Small intestine (tissue), 7 donors: ENCODE data around the gene CORO7. TPM values are rescaled to one million over a fixed set of nuclear protein-coding genes. Genes with fewer than 3 reads are reported as not detected.
A peak's percentile ranks its signal among the peaks of the same experiment; 100 is the strongest.

ENCODE experiments used
- DNase-seq, 2 donors: peaks; one replicate each; pipeline versions ENCODE4 v3.0.0 to v3.0.0-alpha.2; 2013
- FAIRE-seq: peaks from 2 replicates; lab custom pipeline; 2012; peaks lifted over from hg19 to GRCh38; lab: Jason Lieb, UNC
- H3K27ac ChIP-seq, 3 donors: one replicate each; pipeline ENCODE4 v1.5.1; 2013; ENCODE audit warnings: low read length in 2 of 3, mild to moderate bottlenecking in 2 of 3, control low read depth in 1 of 3, inconsistent platforms in 1 of 3, low read depth in 1 of 3, moderate library complexity in 1 of 3
- H3K27me3 ChIP-seq, 3 donors: one replicate each; pipeline ENCODE4 v1.6.1; 2013; ENCODE audit warnings: low read length in 3 of 3, inconsistent platforms in 1 of 3; ENCODE audit not compliant: control insufficient read depth in 3 of 3, insufficient read depth in 3 of 3
- H3K36me3 ChIP-seq, 3 donors: one replicate each; pipeline ENCODE4 v1.6.1; 2013; ENCODE audit warnings: low read length in 3 of 3, inconsistent platforms in 1 of 3, low read depth in 1 of 3, mild to moderate bottlenecking in 1 of 3, moderate library complexity in 1 of 3; ENCODE audit not compliant: control insufficient read depth in 3 of 3, insufficient read depth in 2 of 3
- H3K4me1 ChIP-seq, 3 donors: one replicate each; pipeline ENCODE4 v1.6.1; 2013; ENCODE audit warnings: low read length in 2 of 3, inconsistent platforms in 1 of 3, low read depth in 1 of 3, mild to moderate bottlenecking in 1 of 3, moderate library complexity in 1 of 3; ENCODE audit not compliant: control insufficient read depth in 3 of 3, insufficient read depth in 2 of 3
- H3K4me3 ChIP-seq, 3 donors: one replicate each; pipeline ENCODE4 v1.5.1; 2013; ENCODE audit warnings: low read length in 3 of 3, control low read depth in 1 of 3, inconsistent platforms in 1 of 3, low read depth in 1 of 3, mild to moderate bottlenecking in 1 of 3, moderate library complexity in 1 of 3
- H3K9me3 ChIP-seq, 2 donors: one replicate each; pipeline ENCODE4 v1.6.1; 2013; ENCODE audit warnings: low read depth in 1 of 2, low read length in 1 of 2; ENCODE audit not compliant: control insufficient read depth in 2 of 2, insufficient read depth in 1 of 2
- WGBS, 3 donors: extraction: QIAGEN DNeasy Blood & Tissue Kit; methylation state at CpG; one replicate each; pipeline ENCODE4 v1.1.7; 2013; 5-methylcytosine and 5-hydroxymethylcytosine counted together
- polyA plus RNA-seq, 4 donors: library from polyadenylated mRNA; stranded (reverse) in 3 of 4; unstranded in 1 of 4; fragments of 200-250 nt in 3 of 4; fragments of 120-200 nt in 1 of 4; gene quantifications; one replicate each; pipeline versions ENCODE4 v1.2.1 to v1.2.3, GENCODE V29; 2013
- donor health status: healthy with polysubstance abuse.
- donor health status: control.
- donor health status: control.
- donor health status: Bipolar disorder and iron deficiency.
- donor health status: healthy.

The CORO7 gene
- polyA plus RNA-seq, 4 donors, result 27.3 to 49.2 (median 41.6) TPM

DNA sequence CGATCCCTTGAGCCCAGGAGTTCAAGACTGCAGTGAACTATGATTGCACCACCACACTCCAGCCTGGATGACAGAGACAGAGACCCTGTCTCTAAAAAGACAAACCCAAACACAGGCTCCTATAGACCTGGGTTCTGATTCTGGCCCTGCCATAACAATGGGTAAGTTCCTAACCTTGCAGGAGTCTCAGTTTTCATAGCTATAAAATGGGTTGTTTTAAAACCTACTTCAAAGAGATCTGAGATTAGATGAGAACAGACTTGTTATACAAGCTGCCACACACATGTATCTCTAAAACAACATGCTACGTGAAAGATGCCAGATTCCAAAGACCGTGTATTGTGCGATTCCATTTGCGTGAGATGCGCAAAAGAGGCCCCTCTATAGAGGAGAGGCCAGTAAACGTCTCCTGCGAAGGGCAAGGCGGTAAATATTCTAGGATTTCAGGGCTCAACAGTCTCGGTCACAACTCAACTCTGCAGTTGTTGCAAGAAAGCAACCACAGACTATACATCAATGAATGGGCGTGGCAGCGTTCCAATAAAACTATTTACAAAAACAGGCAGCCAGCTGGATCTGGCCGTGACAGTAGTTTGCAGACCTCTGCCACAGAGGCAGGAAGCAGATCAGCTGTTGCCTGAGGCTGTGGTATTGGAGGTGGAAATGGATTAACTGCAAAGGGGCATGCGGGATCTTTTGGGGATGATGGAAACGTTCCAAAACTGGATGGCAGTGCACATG is 5.9 kb downstream of the CORO7 start:
- DNase-seq (peak in 1 of 2 donors; percentile 56), FAIRE-seq (no peak)
- WGBS, 3 donors, result 60 to 81% (median 79%) methylated on average over 15 of the region's 15 CpGs
- Histone ChIP-seq H3K36me3 (peaks cover 9 to 84% (median 17%) of the 10 kb centered on the region in 3 donors), H3K27ac (peak overlapping the region in 2 of 3 donors; percentile 45 to 85), H3K4me1 (peaks cover 2 to 9% (median 3%) of the 10 kb centered on the region in 3 donors), H3K9me3 (no peaks in the 10 kb centered on the region), H3K27me3 (no peaks in the 10 kb centered on the region), H3K4me3 (no peak overlapping the region)

DNA sequence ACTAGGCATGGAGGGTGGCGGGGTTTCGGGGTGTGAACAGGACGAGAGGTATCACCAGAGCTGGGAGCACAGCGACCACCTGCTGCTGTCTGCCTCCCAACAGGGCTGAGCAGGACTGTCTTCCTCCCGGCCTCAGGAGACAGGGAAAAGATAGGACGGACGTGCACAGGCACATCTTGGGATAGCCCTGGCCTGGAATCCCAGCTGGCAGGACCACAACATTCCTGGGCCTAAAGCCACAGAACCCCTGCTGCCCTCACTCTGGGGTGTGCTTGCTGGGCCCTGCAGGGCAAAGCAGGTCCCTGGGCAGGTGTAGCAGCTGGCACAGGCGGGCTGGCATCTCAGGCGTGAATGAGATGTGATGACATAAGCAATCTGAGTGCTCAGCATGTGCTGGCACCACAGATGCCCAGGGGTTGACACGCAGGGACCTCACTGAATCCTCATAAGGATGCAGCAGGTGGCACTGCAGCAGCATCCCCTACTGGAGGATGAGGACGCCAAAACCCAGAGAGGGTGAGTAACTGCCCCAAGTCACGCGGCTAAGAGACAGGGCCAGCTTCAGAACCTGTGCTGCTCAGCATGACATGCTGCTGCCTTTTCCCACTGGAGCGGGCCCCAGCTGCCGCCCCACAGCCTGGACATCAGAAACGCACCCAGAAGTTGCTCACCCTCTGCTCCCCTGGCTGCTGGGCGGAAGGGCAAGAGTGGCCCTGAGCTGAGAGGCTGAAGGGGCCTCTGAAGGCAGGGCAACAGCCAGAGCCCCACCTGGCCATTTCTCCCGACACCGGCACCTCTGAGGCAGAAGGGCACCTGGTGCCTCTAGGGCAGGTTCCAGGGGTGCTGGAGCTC is 7.1 kb downstream of the CORO7 start:
- H3K9me3 ChIP-seq, result no peaks in the 10 kb centered on the region
- H3K27ac ChIP-seq, result no peak overlapping the region
- WGBS, 3 donors, result 88 to 93% (median 93%) methylated on average over 19 of the region's 19 CpGs
- no peaks in the 10 kb centered on the region for H3K27me3 ChIP-seq
- no peaks in the 10 kb centered on the region for H3K4me1 ChIP-seq
- H3K36me3 ChIP-seq, result peaks cover 16 to 93% (median 19%) of the 10 kb centered on the region in 3 donors
- FAIRE-seq (no peak), DNase-seq (peak in 1 of 2 donors; percentile 0)
- no peak overlapping the region for H3K4me3 ChIP-seq

DNA sequence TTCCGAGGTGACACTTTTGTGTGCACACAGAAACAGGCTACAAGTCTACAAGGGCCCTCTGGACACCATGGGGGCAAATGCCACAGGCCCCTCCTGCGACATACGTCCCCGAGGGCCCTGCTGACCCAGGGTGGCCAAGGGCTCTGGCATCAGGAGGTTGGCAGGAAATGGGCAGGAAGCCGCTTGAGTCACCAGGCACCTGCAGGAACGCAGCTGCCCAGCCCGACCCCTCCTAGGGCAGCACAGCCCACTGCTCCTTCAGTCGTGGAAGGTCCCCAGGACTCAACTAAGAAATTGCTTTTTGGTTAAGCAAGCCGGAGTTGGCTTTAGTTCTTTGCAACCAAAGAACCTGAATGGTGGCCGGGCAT is 8.1 kb downstream of the CORO7 start:
- DNase-seq (no peak), FAIRE-seq (no peak)
- H3K27me3 ChIP-seq, result no peaks in the 10 kb centered on the region
- no peaks in the 10 kb centered on the region for H3K4me1 ChIP-seq
- no peaks in the 10 kb centered on the region for H3K9me3 ChIP-seq
- no peak overlapping the region for H3K4me3 ChIP-seq
- H3K27ac ChIP-seq, result no peak overlapping the region
- H3K36me3 ChIP-seq, result peaks cover 16 to 96% (median 19%) of the 10 kb centered on the region in 3 donors
- 87 to 92% (median 92%) methylated on average over 9 to 10 of the region's 10 CpGs for WGBS, 3 donors

DNA sequence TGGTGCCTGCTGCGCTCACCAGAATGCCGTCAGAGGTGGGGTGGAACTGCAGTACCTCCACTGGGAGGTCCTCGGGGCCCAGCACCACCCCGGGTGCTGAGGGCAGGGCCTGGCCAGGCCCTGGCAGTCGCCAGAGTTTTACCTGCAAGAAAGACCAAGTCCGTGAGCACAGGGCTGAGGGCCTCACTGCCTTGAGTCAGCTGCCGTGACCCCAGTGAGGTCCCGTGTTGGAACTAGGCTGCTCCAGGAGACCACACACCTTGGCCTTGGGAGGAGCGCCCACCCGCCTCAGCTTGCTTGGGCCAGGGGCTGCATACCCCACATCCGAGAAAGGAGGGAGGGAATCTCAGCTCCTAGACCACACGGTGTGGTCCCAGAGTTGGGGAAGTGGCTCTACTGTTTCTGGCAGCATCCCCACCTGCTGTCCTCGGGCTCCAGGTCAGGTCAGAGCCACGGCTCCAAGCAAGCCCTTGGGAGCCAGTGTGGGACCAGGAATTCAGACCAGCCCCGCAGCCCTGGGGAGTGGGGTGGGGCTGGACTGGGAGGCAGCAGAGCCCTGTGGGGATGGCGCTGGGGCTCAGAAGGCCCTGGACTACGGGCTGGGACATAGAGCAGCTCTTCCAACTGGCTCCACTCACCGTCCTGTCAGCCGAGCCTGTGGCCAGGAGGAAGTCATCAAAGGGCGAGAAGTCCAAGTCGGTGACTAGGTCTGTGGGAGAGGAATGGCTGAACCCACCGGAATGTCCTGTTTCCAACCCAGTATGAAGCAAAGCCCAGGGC is 8.7 kb downstream of the CORO7 start:
- FAIRE-seq (no peak), DNase-seq (peak in 1 of 2 donors; percentile 0)
- Histone ChIP-seq H3K4me1 (no peaks in the 10 kb centered on the region), H3K27ac (no peak overlapping the region), H3K36me3 (peaks cover 16 to 96% (median 22%) of the 10 kb centered on the region in 3 donors), H3K9me3 (no peaks in the 10 kb centered on the region), H3K27me3 (no peaks in the 10 kb centered on the region), H3K4me3 (no peak overlapping the region)
- 85 to 93% (median 87%) methylated on average over 20 to 22 of the region's 22 CpGs for WGBS, 3 donors

DNA sequence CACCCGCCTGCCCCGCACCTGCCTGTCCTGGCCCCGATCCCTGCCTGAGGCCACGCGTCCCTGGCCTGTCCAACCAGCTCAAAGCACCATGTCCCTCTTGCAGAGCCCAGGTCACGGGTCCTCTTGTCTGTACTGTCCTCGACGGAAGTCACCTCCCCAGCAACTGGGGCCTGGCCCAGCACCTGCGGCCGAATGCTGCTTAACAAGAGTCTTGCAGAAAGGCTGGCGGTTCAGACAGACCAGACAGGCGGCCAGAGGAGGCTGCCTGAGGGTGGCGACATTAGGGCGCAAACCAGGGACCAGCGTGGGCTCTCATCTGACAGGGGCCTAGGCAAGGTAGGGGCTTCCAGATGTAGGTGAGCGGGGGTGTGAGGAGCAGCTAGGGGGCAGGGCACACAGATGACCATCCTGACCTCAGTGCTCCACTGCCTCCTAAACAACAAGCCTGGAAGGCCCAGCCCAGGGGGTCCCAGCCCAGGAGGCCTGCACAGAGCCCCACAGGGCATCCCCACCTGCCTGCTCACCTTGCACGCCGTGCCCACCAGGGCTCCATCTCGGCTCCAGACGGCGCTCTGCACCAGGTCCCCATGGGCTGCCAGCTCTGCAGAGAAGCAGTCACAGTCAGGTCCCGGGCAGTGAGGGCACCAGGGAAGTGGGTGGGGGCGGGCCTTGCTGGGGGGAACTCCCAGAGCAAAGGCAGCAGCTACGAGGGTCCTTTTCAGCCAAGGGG is 11.3 kb downstream of the CORO7 start:
- DNase-seq (no peak), FAIRE-seq (no peak)
- Histone ChIP-seq H3K4me1 (peaks cover 0 to 4% (median 0%) of the 10 kb centered on the region in 3 donors), H3K27me3 (no peaks in the 10 kb centered on the region), H3K9me3 (no peaks in the 10 kb centered on the region), H3K4me3 (no peak overlapping the region), H3K27ac (no peak overlapping the region), H3K36me3 (peaks cover 16 to 96% (median 22%) of the 10 kb centered on the region in 3 donors)
- 89 to 93% (median 91%) methylated on average over 23 to 24 of the region's 24 CpGs for WGBS, 3 donors

DNA sequence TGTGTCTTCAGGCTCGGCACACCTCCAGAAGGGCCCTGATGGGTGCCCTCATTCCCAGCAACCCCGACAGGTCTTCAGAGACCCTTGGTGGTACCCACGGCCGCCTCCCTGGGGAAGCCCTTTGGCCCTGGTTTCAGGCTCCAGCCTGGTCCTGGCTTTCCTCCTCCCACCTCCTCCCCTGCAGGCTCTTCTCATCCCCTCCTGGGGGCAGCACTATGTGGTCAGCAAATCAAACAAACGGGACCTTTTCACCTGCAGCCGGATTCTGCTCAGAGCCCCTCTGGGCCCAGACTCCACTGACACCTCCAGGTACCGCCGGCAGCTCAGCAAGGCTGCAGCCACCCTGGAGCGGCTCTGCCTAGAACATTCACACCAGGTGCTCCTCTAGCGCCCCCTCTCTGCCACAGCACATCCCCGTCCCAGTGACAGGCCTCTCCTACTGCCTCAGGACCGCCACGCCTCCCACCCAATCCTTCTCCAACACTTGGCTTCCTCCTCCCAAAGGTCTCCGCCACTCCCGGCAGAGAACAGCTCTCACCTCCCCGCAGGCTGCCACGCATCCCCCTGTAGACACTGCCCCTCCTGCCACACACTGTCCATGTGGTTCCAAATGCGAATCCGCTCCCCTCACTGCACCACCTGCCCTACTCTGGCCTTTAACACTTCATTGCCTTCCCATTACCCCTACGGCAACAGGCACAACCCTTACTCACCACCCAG is 12.0 kb downstream of the CORO7 start:
- WGBS, 3 donors, result 77 to 79% (median 79%) methylated on average over 20 of the region's 20 CpGs
- Histone ChIP-seq H3K27ac (no peak overlapping the region), H3K9me3 (no peaks in the 10 kb centered on the region), H3K36me3 (peaks cover 16 to 92% (median 22%) of the 10 kb centered on the region in 3 donors), H3K27me3 (no peaks in the 10 kb centered on the region), H3K4me3 (no peak overlapping the region), H3K4me1 (peaks cover 0 to 4% (median 0%) of the 10 kb centered on the region in 3 donors)
- DNase-seq (peak in 1 of 2 donors; percentile 54), FAIRE-seq (no peak)

DNA sequence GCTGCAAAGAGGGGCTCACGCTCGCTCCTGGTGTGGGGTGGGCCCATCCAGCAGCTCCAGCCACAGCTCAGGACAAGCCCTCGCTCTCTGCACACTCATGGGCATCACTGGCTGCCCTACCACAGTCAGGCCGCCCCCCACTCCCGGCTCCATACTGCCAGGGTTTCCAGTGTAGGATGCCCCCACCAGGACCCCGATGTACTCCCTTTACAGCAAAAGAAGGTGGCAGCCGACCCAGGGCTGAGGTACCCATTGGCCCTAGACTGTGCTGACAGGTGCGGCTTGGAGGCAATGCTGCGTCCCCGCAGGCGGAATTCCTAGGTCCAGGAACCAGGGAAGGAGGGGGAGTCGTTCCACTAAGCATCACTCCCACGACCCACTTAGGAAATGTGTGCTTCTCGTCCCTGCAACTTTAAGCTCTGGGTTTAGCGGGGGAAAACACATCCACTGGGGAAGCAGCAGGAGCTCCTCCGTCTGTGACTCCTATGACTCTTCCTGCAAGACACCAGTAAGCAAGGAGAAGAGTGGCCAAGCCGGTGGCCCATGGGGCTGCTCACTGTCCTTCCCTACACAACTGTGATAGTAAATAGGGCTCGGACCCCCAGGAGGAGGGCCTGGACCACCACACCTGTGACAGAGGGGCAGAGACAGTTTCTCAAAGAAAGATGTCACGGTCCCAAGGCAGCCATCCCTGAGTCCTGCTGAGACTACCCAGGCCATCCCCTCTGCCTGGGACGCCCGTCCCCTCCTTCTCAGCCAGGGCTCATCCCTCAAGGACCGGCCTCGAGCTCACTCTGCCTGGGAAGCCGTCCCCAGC is 13.1 kb downstream of the CORO7 start:
- Histone ChIP-seq H3K27ac (no peak overlapping the region), H3K27me3 (no peaks in the 10 kb centered on the region), H3K4me3 (no peak overlapping the region), H3K4me1 (peaks cover 0 to 4% (median 0%) of the 10 kb centered on the region in 3 donors), H3K9me3 (no peaks in the 10 kb centered on the region), H3K36me3 (peaks cover 16 to 85% (median 16%) of the 10 kb centered on the region in 3 donors)
- 85 to 92% (median 90%) methylated on average over 21 to 24 of the region's 24 CpGs for WGBS, 3 donors
- FAIRE-seq (no peak), DNase-seq (no peak)
